Femur (tissue), 1 donor: ENCODE measurements around the gene RPL29.
"Not testable (repeated sequence)": the region's sequence is repeated elsewhere in the genome, so short reads cannot be mapped to it uniquely, and the experiment has no call there.

ENCODE experiments used
- DNase-seq: peaks from one replicate; pipeline ENCODE4 v3.0.0-alpha.2; 2017

The RPL29 gene

DNA sequence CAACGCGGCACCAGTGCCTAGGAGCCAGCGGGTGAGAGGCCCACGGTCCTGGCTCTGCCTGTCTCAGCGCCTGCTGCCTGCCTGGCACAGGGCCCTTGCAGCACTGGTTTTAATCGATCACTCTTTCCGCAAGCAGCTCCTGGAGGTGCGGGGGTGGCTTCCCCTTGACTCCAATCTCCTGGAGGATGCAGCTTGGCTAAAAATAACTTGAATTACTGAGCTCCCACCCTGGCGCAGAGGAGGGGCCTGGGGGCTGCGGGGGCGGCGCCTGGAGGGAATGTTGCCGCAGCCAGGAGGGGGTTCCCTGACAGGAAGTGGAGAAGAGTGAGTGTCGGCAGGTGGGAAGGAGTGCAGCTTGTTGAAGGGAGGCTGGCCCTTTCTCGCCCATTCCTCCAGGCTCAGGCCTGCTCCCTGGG lies 9.9 kb upstream of the RPL29 start:
- peak; percentile 82 for DNase-seq

DNA sequence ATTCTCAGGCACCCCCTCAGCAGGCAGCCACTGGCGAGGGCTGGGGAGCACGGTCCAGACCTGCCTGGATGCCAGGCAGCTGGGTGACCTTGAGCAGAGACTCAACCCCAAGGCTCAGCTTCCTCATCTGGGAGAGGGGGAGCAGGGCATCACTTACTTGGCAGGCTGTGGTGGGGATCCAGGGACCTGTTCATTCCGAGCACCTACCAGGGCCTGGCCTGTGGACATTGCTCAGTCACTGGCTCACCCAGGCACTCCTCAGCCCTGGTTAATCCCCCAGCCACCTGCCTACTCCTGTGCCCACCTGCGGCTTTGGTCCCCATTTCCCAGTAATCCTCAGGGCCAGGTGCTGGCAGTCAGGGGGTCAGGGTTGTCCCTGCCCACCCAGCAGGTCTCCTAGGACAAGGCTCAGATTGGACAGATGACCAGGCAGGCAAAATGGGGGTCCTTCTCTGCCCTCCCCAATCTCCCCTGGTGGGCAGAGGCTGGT lies 9.3 kb upstream of the RPL29 start:
- no peak for DNase-seq

DNA sequence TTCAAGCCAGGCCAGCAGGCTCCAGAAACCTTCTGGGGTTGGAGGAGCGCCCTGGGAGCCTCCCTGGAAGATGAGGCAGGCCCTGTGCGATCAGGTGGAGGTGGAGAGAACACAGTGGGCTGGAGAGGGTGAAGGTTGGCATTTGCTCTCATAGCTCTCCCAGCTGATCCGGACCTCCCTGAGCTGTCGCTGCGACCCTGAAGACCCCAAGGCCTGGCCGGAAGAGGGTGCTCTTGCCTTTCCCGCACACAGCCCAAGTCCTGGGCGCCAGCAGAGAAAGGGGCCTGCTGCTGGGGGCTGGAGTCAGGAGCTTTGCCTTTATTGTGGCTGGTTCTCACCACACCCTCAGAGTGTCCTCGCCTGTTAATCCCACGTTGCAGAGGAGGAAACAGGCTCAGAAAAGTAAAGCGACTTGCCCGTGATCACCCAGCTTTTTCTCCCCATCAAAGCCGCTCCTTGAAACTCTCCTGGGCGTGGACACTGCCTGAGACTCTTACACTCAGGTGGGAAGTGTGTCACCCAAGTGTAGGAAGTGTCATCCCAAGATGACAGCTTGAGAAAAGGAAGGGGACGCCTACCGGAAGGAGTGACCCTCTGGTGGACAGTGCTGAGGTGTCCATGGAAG lies 8.6 kb upstream of the RPL29 start:
- peak; percentile 87 for DNase-seq

DNA sequence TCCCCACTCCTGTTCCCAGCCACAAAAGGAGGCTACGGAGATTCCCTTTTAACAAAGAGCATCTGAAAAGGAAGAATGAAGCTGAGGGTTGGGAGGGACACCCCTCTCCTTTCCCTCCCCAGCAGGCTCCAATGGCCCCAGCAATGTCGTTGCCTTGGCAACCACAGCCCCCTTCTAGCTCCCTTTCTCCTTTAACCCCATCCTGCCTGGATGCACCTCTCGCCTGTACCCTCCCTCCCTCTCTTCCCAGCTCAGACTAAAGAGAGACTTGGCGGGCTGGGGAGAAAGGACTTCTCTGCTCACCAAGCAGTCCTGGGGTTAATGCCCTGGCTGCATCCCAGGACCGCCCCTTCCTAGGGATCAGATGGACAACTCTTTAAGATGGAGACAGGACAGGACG lies 7.1 kb upstream of the RPL29 start:
- DNase-seq, result no peak

DNA sequence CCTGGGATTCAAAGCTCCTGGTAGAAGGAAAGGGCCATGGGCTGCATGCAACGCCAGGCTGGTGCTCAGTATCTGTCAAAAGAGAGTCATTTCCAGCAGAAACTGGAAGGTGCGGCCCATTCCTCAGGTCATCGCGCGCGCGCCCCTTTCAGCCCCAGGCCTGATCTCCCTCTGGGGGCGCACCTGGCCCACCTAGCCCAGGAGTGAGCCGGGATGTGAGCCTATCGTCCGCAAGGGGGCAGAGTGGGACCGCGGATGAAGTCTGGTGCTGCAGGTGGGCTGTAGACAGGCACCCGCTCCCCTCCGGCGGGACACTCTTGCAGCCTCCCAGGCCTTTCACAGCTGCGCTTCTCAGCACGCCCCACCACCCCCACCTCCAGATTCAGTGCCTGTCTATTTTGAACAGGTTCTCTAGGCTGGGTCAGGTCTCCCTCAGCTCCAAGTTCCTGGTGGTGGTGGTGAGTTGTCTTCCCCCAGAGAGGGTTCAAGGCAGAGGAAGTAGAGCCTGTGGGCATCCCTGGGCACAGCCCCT lies 5.8 kb upstream of the RPL29 start:
- peak; percentile 86 for DNase-seq

DNA sequence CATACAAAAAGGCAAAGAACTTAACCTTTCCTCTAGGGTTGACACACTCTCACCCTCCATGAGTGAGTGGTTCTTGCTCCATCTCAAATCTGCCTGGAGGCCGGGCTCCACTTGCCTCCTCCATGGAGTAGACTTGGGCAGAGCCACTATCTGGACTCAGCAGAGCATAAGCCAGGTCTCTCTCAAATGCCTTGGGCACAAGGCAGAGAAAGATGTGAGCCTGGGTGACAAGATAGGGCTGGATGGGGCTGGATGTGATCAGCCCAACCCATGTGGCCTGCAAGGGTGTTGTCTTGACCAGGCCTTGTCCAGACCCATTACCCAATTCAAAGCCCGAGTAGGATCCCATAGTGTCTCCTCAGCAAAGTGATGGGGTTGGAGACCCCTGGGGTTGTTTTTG lies 4.2 kb upstream of the RPL29 start:
- DNase-seq, result no peak

DNA sequence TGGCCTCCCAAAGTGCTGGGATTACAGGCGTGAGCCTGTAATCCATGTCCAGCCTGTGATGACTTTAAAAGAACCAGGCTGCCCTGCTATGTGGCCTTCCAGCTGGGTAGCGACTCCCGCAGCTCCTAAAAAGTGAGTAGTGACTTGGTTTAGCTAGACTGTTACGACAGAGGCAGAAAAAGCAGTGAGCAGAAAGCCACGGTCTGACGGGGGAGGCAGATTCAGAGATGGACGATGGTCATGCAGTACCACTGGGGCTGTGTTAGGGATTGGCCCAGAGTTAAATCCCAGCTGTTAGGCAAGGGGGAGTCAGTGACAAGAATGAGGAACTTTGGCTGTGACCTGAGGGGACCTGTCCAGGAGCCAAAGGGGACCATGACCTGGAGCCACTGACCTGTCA lies 3.1 kb upstream of the RPL29 start:
- DNase-seq, result no peak

DNA sequence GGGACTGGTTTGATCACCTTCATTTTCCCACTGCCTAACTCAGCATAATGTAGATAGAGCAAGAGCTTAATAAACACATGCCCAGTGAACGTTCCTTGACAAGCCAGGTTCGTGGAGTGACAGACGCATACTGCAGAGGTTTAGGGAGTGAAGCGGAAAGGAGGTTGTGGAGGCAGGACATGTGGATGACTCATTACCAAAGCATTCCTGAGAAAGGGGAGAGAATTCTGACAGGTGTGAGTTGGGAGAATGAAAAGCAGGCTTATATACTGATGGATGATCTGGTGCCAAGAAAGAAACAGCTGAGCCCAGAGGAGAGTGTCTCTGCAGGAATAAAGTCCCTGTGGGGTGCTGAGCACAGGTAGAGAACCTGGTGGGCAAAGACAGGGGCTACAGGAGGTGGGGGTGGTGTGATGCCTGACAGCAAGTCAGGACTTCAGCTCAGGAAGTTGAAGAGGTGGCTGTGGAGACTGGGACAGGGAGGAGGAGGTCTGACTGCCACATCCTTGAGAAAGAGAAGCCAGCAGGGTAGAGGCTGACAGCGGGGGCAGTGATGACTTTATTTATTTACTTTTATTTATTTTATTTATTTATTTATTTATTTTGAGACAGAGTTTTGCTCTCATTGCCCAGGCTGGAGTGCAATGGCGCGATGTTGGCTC lies 2.4 kb upstream of the RPL29 start:
- no peak for DNase-seq

DNA sequence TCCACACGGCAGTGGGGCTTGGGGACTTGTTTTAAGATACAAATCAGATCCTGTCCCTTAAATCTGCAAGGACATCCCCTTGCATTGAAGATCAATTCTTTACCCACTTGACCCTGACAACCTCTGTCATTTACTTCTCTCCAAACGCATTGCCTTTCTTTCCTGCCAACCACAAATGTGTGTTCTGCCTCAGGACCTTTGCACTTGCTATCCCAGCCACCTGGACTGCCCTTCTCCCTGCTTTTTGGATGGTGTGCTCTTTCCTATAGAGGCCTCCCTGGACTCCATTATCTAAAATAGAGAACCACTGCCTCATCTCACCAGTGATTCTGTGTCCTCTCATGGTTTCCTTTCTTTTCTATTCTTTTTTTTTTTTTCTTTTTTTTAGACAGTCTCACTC lies 1.5 kb upstream of the RPL29 start:
- no peak for DNase-seq

DNA sequence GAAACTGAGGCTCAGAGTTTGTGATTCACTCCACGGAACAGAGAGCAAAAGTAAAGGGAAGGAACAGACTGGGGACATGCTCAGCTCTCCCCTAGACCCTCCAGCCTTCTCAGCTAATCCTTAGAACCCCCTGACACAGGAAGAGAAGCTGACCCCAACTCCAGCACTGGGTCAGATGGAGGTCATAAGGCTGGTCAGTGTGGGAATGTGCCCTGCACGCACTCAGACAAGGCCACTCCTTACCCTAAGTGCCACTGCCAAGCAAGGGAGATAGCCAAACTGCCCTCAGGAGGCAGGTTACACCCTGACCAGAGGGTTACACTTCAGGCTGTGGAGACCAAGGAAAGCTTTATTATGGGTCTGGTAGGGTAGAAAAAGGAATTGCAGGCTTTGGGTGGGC lies 1.2 kb downstream of the RPL29 start:
- no peak for DNase-seq

DNA sequence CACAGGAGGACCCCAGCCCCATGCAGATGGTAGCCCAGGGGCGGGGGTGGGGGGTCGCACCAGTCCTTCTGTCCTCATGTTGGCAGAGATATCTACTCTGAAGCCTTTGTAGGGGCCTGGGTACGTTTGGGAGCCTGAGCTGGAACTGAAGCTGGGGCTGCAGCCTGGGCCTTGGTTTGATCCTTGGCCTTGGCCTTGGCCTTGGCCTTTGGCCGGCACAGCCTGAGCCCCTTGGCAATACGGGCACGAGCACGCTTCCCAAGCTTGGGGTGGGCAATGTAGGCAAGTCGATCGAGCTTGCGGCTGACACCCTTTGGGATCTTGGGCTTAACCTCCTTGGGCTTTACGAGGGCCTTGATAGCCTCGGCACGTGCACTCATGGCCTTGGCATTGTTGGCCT lies 2.0 kb downstream of the RPL29 start:
- DNase-seq, result not testable (repeated sequence)

DNA sequence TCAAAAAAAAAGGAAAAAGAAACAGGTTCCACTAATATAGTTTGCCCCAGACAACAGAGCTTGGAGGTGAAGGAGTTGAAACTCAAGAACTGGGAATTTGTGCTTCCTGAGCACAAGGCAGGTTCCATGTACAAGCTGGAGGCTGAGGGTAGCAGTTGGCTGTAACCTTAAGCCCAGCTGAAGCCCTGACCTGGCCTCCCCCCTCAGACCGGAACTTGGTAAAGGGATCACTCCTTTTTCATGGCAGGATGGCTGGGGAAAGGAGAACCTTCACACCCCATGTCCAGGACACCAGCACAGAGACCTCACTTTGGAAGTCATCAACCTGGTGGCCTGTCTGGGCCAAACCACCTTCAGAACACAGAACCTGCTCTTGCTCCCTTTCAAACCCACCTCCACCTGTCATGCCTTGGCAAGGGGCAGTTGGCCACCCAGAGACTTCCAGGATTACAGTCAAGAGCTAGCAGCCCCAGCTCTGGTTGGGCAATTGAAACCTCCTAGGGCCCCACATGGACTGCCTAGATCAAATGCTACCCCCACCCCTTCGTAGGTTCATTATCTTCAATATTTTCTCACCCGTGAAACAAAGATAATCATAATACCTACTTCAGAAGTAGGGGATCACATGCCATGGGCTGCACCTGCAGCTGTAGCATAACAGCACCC lies 3.5 kb downstream of the RPL29 start:
- no peak for DNase-seq

DNA sequence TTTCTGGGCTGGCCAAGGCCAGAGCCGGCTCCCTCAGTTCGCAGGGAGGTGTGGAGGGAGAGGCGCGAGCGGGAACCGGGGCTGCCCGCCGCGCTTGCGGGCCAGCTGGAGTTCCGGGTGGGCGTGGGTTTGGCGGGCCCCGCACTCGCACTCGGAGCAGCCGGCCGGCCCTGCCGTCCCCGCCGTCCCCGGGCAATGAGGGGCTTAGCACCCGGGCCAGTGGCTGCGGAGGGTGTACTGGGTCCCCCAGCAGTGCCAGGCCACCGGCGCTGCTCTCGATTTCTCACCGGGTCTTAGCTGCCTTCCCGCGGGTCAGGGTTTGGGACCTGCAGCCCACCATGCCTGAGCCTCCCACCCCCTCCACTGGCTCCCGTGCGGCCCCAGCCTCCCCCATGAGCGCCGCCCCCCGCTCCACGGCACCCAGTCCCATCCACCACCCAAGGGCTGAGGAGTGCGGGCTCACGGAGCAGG lies 5.2 kb downstream of the RPL29 start:
- not testable (repeated sequence) for DNase-seq

DNA sequence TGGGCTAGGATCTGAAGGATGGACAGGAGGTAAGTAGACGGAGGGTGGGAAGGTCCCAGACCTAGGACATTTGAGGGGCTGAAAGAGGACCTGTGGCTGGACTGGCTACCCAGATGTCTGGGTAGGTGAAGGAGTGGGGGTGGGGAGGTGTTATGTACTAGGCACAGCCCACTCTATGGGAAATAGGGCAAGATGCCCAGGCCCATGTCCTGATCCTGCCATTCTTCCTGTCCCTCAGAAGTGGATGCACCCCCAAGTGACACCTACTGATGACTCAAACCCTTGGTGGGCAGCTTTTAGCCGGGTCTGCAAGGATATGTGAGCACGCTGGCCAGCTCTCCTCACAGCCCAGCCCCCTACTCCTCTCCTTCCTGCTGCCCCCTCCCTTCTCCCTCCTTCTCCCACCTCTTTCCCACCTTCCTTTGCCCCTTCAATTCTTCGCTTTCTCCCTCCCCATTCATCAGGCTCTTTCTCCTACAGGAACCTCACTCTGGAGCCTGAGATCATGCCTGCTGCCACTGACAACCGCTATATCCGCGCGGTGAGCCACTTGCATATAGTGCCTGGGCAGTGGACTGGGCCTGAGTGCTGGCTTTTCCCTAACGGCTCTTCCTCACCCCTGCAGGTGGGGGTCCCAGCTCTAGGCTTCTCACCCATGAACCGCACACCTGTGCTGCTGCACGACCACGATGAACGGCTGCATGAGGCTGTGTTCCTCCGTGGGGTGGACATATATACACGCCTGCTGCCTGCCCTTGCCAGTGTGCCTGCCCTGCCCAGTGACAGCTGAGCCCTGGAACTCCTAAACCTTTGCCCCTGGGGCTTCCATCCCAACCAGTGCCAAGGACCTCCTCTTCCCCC lies 7.2 kb downstream of the RPL29 start:
- no peak for DNase-seq

DNA sequence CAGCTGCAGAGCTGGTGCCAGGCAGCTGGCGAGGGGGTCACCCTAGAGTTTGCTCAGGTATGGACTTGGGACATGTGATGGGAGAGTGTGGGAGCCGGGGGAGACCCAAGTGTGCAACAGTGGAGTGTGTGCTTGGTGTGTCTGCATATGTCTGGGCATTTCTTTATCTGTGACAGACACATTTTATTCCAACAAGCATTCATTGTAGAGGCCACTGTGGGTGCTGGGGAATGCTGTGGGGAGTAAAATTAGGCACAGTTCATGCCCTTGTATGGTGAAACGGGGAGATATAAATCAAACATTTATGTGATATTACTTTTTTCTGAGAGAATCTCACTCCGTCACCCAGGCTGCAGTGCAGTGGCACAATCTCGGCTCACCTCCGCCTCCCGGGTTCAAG lies 8.1 kb downstream of the RPL29 start:
- DNase-seq, result no peak

DNA sequence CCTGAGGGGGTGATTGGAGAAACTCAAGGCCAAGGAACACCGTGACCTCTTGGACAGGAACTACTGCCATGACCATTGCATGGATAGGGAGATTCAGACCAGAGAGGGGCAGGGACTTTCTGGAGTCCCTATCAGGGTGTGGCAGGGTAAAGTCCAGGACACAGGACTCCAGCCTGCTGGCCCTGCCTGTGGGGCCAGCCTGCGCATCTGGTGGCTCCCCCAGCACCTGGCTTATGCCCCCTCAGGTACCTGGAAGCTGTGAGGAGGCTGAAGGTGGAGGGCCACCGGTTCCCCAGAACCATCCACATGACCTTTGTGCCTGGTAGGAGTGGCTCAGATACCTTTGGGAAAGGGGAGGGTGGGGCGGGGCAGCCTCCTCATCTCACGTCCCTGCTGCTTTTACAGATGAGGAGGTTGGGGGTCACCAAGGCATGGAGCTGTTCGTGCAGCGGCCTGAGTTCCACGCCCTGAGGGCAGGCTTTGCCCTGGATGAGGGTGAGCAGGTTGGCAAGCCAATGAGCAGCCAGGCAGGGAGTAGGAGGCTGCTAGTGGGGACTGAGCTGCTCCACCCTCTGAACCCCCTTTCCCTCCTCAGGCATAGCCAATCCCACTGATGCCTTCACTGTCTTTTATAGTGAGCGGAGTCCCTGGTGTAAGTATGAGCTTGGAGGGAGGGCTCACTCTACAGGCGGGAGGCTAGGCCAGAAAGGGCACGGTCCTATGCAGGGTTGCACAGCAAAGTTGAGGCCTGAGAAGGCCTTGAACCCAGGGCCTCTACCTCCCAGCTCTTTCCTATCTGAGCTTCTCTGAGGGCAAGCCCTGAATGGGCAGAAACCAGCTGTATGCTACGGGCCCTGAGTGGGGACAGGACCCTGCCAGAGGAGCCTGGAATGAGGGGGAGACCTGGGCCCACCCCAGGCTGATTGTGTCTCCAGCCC lies 9.4 kb downstream of the RPL29 start:
- no peak for DNase-seq

DNA sequence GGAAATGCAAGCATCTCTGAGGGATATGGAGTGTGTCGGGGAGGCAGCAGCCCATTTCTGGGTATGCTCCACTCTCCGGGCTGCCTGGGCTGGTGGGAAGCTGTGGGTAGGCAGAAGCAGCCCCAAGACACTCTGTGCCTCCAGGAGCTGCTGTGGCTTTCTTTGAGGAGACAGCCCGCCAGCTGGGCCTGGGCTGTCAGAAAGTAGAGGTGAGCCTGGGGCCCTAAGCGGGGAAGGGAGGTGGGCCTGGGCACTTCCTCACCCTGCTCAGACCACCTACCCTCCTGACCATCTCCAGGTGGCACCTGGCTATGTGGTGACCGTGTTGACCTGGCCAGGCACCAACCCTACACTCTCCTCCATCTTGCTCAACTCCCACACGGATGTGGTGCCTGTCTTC lies 10.6 kb downstream of the RPL29 start:
- DNase-seq, result no peak

DNA sequence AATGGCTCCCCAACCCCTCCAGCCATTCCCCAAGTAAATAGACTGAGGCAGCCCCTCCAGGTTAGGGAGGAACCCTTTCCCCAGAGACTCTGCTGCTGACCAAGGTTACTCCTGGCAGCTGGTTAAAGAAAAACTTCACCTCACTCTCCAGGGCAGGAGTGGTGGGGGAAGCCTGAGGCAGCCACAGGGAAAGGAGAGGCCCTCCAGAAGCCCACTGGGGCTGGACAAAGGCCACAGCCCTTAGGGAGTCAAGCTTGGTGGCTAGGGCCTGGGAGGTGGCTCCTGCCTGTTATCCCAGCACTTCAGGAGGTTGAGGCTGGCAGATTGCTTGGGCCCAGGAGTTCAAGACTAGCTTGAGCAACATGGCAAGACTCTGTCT lies 11.4 kb downstream of the RPL29 start:
- DNase-seq, result no peak

DNA sequence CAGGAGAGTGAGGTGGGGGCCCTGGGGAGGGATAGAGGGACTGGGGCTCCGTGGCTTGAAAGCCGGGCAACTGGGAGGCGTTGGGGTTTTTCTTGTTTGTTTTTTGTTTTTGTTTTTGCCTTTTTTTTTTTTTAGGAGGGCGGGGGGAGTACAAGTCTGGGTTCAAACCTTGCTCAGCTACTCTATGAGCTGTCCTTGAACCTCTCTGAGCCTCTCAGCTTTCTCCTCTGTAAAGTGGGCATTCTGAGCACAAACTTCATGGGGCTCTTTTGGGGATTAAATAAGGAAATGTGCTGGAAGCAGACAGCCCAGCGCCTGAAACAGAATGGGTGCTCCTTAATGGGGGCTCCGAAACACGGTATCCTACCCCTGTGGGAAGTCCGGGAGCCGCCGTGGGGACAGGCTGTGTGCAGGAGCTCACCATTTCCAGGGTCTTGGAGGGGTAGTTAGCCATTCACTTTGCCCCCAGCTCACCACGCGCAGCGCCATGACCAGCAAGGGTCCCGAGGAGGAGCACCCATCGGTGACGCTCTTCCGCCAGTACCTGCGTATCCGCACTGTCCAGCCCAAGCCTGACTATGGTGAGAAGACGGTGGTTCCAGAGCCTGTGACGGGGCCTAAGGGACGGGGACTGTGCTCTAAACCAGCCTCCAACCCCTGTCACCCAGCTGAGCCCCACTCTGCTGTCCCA lies 12.0 kb downstream of the RPL29 start:
- DNase-seq, result no peak

DNA sequence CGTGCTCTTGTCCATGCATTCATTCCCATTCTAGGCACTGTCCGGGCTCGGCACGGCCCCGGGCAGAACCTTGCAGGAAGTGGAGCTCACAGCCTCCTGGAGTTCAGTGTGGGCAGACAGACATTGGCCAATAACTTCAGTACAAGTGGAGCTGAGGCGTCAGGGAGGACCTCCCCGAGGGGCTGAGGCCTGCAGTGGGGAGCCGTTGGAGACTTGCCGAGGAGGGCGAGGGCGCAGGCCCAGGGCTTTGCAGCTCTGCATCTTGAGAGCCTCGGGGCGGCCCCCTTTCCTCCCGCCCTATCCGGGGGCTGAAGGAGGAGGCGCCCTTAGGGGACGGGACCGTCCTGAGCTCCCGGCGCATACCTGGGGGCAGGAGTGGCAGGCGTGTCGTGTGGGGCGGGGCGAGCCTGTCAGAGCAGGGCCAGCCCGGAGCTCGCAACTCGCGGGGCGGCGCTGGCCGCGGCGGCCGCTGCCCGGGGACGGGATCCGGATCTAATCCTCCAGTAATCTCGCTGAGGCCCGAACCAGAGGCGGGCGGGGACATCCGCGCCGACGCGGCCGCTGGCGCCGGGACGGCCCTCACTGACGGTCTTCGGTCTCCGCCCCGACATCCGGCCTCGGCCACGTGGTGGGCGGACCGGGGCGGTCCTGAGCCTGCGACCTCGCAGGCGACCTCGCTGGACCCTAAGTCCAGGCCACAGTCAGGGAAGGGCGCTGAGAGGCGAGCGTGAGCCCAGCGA lies 12.7 kb downstream of the RPL29 start, which contains the start of gene ACY1:
Gene ACY1, plus strand, starts transcription at position 698 of the 740 bp plus-strand sequence. CDS start 530 bp downstream, outside the sequence.
- peak; percentile 93 for DNase-seq
